CD4-positive, alpha-beta T cell treated with Interleukin-6 at 100 ng/mL for 8 hours (primary cell): ENCODE results near the gene CALU.

ENCODE experiments used
- DNase-seq: peaks from one replicate; pipeline ENCODE4 v3.0.0-alpha.2; 2020; ENCODE audit warnings: mixed read lengths, low spot score

The CALU gene

DNA sequence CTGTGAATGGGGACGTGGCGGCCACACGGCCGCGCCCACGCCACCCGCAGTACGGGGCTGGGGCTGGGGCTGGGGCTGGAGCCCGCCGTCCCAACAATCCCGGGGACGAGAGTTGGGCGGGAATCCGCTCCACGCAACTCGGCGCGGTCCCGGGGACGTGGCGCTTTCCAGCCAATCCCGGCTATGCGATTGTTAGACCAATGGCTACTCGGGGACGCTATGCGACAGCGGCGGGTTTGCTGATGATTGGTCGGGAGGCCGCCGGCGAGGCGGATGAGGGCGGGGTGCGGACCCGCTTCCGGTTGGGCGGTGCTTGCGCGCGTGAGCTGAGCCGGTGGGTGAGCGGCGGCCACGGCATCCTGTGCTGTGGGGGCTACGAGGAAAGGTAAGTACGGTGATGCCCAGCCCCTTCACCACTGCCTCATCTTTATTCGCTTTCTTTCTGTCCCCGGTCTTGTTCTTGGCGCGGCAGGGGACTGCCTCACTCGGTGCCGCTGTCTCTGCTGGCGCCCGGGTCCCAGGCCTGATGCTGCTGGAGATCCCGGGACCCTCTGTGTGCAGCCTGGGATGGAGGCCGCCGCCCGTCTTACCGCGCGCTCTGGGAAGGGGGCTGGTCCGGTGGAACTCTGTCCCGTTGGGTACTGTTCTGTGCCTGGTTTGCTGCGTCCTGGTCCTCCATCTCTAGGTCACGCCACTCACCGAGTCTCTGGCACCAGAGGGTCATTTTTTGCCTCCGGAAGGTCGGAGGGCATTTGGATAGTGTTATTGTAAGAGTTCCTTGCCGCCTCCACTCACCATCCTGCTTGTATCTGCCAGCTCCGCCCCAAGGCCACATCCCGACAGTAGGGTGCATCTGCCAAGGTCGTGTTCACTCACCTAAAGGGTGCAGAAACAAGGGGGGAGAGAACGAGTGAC, at the start of gene CALU:
Gene CALU (plus strand): TSS at position 312 of the 915 bp plus-strand sequence. CDS start 9,225 bp downstream, outside the sequence.
- DNase-seq: peak; percentile 92

DNA sequence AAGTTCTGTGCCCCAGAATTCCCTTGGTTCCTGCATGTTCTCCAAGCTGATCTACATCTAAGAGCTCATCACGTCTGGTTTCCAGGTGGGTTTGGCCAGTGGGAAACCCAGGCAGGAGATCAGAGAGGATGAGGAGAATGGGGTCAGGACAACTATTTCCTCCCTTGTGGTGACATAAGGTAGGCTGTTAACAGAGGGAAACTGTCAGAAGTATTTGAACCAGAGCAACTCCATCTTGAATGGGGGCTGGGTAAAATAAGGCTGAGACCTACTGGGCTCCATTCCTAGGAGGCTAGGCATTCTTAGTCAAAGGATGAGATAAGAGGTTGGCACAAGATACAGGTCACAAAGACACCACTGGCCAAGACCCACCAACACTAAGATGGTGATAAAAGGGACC, 47.9 kb upstream of the CALU start:
- no peak for DNase-seq

DNA sequence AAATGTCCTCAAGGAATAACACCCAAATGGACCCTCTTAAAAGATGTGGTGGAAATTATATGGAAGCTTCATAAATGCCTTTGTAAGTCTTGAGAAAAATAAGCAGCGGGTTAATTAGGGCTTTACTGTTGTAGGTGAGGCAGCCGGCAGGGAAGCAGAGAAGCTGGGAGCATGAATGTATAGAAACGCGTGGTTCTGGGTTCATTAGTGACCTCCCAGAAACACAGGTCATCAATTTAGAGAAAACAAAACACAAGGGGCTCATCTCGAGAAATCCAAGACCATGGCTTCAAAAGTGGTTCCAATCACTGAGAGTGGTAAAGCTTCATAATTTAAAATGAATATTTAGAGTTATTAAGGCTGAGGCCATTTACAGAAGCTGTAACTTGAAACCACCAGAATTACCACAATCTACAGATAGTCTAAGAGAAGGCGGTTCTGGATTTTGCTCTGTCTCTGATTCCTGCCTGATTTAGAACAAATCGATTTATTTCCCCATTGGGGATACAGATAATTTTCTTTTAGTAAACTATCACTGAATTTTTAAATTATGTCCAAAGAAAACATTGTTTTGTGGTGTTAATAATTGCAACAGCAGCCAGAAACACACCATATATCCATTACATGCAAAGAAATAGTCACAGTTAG, 46.4 kb upstream of the CALU start:
- DNase-seq: no peak

DNA sequence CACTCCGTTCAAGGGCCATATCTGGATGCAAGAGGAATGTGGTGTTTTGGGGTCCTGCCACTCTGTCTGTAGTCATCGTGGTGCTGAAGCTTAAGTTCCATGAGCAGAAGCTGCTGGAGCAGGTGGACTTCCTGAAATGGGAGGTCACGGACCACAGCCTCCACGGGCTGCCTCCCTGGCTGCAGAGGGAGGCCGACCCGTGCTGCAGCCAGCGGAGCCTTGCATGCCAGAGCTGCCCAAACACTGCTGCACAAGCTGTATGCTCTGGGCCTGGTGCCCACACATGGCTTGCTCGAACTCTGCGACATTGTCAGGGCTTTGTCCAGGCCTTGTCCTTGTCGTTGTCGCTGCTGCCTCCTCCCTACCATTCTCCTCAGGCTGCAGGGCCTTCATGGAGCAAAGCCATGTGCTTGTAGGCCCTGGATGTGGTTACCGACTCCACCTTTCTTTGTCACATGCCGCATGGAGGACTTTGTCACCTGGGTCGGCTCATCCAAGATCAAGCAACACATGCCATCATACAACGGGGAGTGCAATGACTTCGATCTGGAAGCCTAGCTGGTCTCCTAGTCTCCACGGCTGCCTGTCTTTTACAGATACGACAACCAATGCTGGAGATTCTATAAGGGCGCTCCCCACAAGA, 45.7 kb upstream of the CALU start:
- no peak for DNase-seq

DNA sequence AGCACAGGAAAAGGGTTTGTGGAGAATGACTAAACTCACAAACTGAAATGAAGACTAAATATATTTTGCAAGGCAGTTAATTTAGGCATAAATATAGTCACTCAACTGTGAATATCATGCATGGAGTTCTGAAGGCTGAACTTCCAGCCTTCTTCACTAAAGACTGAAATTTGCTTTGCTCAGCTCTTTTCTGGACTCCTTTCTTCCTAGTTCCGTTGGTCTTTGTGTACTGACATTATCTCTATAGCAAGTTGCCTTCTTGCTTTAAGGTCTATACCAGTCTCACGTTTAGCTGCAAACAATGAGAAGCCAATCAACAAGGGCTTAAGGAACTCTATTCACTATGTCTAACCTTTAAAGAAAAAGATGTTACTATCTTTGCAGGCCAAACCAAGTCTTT, 44.4 kb upstream of the CALU start:
- DNase-seq: no peak

DNA sequence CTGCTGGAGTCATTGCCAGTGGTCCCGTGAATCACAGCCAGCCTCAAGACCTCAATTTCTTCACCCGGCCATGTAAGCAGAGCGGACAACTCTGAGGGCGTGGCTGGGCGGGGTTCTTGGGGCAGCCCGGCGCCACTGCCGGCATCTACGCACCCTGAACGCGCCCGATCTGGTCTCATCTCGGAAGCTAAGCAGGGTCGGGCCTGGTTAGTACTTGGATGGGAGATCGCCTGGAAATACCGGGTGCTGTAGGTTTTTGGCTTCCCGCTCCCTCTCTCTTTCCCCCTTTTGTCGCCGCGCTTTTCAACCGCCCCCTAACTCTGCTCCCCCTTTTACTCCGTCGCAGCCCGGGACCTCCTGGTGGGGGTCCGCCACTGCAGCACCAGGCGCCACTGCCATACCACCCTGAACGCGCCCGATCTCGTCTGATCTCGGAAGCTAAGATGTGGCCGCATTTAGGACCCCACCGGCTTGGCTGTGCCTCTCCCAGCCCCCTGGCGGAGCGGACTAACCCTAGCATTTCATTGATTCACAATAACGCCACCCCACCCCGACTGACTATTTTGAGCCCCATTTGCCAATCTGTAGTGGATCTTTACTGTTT, 41.8 kb upstream of the CALU start:
- no peak for DNase-seq

DNA sequence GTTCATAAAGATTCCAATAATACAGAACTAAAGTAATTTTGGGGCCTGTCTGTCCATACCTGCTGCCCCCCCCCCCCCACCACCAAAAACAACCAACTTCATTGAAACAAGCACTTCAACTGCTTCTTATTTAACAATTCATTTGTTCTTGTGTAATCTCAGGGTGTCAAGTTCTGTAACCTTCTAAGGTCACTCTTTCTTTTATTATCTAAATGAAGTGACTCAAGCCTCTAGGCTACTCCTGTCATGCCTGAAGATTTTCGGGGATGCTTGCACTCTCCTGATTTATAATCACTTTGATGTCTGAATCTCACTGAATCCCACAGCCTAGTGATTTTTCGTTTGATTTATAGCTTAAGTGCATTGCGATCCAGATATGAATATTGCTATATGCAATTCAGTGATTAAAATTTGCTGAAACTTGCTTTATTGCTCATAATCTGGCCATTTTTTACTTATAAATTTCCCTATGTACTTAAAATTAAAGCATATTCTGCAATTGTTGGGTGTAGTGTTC, 39.9 kb upstream of the CALU start:
- DNase-seq: no peak

DNA sequence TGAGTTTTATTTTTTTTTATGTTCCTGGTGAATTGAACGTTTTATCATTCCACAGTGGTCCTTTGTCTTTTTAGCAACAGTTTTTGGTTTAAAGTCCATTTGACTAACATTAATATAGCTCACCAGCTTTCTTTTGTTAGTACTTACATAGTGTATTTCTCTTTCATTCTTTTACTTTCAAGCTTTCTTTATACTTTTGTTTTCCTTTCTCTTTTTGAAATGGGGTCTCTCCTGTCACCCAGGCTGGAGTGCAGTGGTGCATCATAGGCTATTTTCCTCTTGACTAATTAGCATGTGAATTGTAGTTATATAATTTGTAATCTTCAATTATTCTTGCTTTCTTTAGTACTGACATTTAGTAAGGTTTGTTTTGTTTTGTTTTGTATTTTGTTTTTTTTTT, 39.3 kb upstream of the CALU start:
- no peak for DNase-seq

DNA sequence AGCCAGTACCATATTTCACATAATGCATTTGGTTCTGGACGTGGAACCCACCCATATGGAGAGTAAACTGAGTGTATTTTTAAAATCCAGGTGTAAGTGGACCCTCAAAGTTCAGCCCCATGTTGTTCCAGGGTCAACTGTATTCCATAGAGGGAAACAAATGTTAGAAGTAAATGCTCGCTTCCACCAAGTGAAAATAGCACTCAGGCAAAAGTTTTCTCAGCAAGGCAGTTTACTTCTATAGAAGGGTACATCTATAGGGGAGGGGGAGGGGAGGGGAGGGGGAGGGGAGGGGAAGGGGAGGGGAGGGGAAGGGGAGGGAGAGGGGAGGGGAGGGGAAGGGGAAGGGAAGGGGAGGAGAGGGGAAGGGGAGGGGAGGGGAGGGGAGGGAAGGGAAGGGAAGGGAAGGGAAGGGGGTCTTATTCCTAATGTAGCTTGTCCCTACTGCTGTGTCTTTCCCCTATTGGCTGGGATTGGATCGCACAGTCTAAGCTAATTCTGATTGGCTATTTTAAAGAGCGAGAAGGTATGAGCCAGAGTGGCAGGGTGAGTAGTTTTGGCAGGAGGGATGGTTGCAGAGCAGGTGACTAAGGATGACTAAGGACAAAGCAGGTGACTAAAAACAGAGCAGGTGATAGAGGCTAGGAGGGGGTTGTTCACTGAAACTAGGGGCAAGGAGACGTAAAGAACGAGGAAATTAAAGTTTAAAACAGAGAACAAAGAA, 37.9 kb upstream of the CALU start:
- DNase-seq: no peak

DNA sequence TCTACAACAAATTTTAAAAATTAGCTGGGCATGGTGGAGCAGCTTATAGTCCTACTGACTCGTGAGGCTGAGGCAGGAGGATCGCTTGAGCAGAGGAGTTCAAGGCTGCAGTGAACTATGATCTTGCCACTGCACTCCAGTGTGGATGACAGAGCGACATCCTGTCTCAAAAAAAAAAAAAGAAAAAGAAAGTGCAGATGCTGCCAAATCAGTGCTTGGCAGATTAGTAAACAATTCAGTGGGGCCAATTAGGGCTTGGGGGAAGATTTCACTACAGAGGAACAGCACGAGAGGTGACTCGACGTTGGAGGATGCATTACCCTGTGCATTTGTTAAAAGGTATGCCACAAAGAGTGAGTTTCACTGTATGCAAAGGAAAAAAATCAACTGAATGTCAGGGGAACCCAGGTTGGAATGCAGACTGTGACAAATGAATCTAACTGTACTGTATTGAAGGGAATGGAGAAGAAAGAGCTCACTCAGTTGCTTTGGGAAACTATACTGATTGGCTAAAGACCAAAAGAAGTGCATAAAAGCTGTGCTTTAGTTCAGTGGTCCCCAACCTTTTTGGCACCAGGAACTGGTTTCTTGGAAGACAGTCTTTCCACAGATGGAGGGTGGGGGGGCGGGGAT, 35.4 kb upstream of the CALU start:
- no peak for DNase-seq

DNA sequence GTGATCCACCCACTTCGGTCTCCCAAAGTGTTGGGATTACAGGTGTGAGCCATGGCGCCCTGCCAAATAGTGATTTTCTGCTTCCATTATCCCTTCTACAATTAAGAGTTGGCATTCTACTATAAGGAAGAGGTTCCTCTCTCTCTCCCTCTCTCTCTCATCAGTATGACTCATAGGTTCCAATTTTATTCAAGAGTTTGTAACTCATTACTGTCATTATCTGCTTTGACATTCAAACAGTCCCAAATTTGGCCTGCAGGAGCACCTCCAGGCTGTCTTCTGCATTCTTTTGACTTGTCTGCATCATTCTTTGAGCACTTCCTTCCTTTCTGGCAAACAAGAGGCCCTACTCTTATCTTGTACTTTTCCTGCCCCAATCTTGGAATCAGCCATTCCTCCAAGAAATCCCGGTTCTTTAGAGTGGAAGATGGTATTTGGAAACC, 33.2 kb upstream of the CALU start:
- DNase-seq: no peak

DNA sequence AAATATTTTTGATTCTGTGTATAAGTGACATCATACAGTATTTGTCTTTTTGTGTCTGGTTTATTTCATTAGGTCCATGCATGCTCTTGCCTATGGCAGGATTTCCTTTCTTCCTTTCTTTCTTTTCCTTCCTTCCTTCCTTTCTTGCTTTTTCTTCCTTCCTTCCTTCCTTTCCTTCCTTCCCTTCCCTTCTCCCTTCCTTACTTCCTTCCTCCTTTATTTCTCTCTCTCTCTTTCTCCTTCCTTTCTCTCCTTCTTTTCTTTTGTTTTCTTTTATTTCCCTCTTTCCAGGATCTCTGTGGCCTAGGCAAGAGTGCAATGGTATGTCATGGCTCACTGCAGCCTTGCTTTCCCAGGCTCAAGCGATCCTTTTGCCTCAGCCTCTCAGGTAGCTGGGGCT, 31.4 kb upstream of the CALU start:
- DNase-seq: no peak

DNA sequence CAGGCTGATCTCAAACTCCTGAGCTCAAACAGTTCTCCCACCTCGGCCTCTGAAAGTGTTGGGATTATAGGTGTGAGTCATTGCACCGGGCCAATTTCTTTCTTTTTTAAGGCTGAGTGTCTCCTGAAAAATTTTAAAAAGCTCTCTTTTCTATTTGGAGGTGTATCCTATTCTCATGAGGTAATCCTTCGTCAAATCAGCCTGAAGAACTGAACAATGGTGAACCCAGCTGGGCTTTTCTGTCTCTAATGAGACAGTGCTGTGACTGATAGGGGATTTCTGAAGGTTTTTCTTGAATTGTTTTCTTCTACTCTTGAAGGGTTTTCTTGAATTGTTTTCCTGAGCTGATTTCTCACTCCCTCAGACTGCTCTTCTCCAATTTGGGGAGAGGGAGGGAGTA, 30.9 kb upstream of the CALU start:
- no peak for DNase-seq

DNA sequence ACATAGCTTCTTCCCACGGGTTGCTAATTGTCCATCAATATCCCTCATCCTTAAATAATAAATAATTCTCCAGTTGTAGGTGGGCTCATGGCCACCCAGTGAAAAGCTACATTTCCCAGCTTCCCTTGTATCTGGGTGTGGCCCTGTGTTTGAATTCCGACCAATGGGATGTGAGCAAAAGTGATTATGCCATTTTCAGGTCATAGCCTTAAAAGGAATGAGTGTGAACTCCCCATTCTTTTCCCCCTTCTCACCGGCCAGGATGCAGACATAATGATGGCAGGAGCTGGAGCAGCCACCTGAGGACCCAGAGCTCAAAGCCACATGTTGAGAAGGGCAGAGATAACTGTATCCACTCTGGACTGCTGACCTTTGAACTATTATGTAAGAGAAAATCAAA, 30.3 kb upstream of the CALU start:
- DNase-seq: no peak

DNA sequence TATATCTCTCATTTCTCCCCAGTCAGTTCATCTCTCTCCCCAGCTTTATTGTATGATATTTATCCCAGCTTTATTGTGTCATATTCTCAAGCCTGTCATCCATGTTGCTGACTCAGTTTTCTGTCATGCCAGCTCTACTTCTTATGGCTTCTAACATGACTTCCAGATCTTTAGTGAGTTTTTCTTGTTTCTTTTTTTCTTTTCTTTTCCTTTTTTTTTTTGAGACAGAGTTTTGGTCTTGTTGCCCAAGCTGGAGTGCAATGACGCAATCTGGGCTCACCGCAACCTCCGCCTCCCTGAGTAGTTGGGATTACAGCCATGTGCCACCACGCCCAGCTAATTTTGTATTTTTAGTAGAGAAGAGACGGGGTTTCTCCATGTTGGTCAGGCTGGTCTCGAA, 28.7 kb upstream of the CALU start:
- DNase-seq: no peak

DNA sequence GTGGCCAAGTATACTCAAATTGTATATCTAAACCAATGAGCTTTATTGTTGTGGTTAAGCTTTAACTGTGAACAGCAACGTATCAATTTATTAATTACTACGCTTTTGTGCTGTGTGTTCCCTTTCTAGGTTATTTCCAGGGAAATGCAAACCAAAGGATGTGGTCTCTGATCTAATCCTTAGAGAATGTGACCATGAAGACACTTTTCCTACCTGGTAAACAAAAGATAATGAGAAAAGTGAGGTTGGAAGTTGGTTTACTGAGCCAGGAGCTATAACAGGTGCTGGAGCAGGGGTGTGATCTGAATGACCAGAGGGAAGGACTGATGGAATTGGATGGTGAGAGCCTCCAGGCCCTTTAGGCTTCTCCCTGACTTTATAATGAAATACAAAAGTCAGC, 25.4 kb upstream of the CALU start:
- no peak for DNase-seq

DNA sequence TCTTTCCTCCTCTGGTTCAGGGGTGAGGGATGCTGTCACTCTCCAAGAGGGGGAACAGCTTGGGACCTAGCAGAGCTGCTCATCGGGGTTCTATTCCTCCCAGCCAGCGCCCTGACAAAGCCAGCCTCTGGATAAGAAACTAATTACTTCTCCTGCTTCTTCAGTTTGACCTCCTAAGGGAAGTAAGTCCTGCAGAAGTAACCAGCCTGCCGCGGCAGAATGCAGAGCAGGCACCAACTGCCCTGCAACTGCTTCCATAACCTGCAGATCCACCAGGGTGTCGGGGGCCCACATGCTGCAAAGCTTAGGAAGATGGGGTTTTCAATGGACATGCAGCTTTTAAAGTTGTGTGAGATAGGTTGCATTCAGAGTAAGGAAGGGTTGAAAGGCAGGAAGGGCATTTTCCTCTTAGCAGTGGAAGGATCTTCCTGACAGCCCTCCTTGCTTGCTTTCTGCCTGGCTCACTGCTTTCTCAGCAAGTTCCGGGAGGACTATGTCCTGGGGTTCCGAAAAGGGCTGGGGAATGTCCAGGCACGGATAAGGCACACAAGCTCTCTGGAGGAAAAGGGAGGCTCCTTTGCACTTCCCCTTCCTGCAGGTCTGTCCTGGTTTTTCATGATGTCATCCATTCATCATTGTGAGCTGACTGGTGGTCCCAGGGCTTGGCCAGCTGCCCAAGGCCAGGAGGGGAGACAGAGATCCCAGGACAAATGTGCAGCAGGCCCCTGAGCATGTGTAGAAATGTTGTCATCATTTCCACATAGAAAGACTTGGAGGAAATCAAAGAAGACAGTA, 24.3 kb upstream of the CALU start:
- no peak for DNase-seq

DNA sequence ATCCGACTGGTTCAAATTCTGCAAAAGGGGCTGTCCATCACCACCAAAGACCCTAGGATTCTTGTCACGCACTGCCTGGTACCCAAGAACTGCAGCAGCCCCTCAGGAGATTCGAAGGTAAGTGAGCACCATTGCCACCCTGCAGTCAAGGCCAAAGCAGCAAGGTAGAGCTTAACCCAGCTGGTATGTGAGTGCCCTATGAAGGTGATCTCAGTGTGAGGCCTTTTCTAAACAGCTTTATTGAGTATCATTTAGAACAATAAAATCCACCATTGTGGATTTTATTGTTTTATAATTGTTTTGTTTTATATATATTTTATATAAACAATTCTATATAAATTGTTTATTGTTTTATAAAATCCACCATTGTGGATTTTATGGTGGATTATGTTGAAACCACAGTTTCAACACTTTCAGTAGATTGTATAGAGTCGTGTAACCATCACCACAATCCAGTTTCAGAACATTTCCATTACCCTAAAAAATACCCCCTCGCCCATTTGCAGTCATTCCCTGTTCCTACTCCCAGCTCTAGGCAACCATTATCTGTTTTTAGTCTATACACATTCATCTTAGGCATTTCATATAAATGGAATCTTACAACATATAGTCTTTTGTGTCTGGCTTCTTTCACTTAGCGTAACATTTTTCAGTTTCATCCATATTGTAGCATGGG, 20.1 kb upstream of the CALU start:
- DNase-seq: no peak

DNA sequence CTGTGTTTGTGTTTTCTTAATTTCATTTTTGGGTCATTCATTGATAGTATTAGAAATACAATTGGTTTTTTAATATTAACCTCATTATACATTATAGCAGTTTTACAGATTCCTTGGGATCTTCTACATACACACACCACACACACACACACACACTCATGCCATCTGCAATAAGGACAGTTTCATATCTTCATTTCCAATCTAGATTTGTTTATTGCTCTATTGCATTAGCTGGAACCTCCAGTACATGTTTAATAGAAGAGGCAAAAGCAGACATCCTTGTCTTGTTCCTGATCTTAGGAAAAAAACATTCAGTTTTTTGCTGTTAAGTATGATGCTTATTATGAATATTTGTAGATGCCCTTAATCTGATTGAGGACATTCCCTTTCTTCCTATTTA, 17.8 kb upstream of the CALU start:
- DNase-seq: no peak

DNA sequence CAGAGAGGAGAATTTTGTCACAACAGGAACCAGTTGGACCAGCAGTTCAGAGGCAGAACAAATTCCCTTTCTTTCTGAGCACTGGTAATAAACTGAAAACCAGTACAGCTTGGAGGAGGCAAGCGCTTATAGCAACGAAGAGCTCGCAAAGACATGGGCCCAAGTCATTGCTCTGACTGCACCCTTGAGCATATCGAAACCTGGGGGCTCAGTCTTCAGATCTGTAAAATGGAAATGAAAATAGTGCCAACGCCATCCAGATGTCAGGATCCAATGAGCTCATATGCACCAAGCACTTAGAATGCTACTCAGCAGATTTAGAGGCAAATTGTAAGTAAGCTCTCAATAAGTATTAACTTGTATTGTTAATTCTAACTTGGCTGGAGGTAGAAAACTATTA, 14.4 kb upstream of the CALU start:
- no peak for DNase-seq
